H9 (cell line): ENCODE data around the gene INTS6. TPM values are rescaled to one million over a fixed set of nuclear protein-coding genes. Genes with fewer than 3 reads are reported as not detected.
A peak's percentile ranks its signal among the peaks of the same experiment; 100 is the strongest.

ENCODE experiments used
- DNase-seq: peaks from one replicate; pipeline ENCODE4 v3.0.0-alpha.2; 2017
- H2AFZ ChIP-seq: one replicate; pipeline ENCODE4 v1.6.1; 2013; ENCODE audit warnings: mild to moderate bottlenecking, low read length, control low read depth, moderate library complexity
- H2AK5ac ChIP-seq: 2 replicates; pipeline ENCODE4 v1.6.1; 2013; ENCODE audit warnings: low read length, control low read depth, mixed read lengths; ENCODE audit not compliant: insufficient read length
- H2BK120ac ChIP-seq: one replicate; pipeline ENCODE4 v1.6.1; 2013; ENCODE audit warnings: low read depth, mild to moderate bottlenecking, low read length, control low read depth, inconsistent platforms; ENCODE audit not compliant: poor library complexity, severe bottlenecking
- H2BK12ac ChIP-seq: 2 replicates; pipeline ENCODE4 v1.6.1; 2013; ENCODE audit warnings: low read length, control low read depth, mixed read lengths, low read depth; ENCODE audit not compliant: insufficient read length
- H2BK15ac ChIP-seq: 2 replicates; pipeline ENCODE4 v1.6.1; 2013; ENCODE audit warnings: low read depth, low read length, control low read depth
- H2BK20ac ChIP-seq: one replicate; pipeline ENCODE4 v1.6.1; 2013; ENCODE audit warnings: low read depth, mild to moderate bottlenecking, low read length, control low read depth, inconsistent platforms; ENCODE audit not compliant: poor library complexity, severe bottlenecking
- H2BK5ac ChIP-seq: 2 replicates; pipeline ENCODE4 v1.6.1; 2013; ENCODE audit warnings: low read length, control low read depth, mixed read lengths; ENCODE audit not compliant: insufficient read length
- H3K14ac ChIP-seq: 2 replicates; pipeline ENCODE4 v1.6.1; 2013; ENCODE audit warnings: low read length, control low read depth; ENCODE audit not compliant: insufficient read depth
- H3K18ac ChIP-seq: 2 replicates; pipeline ENCODE4 v1.6.1; 2013; ENCODE audit warnings: low read depth, mild to moderate bottlenecking, mixed read lengths, low read length, control low read depth; ENCODE audit not compliant: insufficient read length
- H3K23ac ChIP-seq: 2 replicates; pipeline ENCODE4 v1.6.1; 2013; ENCODE audit warnings: low read length, control low read depth, mixed read lengths, low read depth; ENCODE audit not compliant: insufficient read length
- H3K23me2 ChIP-seq: 2 replicates; pipeline ENCODE4 v1.6.1; 2013; ENCODE audit warnings: low read depth, mild to moderate bottlenecking, mixed read lengths, low read length, control low read depth; ENCODE audit not compliant: insufficient read length, poor library complexity, severe bottlenecking
- H3K27ac ChIP-seq: 2 replicates; pipeline ENCODE4 v1.5.1; 2013; ENCODE audit warnings: low read length, control low read depth, mixed read lengths, low read depth; ENCODE audit not compliant: insufficient read length
- H3K27me3 ChIP-seq: 2 replicates; pipeline ENCODE4 v1.6.1; 2013; ENCODE audit warnings: low read length, control low read depth, inconsistent platforms; ENCODE audit not compliant: insufficient read depth
- H3K4ac ChIP-seq: 2 replicates; pipeline ENCODE4 v1.6.1; 2013; ENCODE audit warnings: low read depth, mild to moderate bottlenecking, control low read depth, inconsistent platforms, low read length, moderate library complexity
- H3K4me1 ChIP-seq: 2 replicates; pipeline ENCODE4 v1.6.1; 2013; ENCODE audit warnings: low read length, control low read depth, inconsistent platforms; ENCODE audit not compliant: insufficient read depth
- H3K4me2 ChIP-seq: 2 replicates; pipeline ENCODE4 v1.6.1; 2013; ENCODE audit warnings: low read length, control low read depth, mixed read lengths; ENCODE audit not compliant: insufficient read length, insufficient read depth
- H3K56ac ChIP-seq: 2 replicates; pipeline ENCODE4 v1.6.1; 2013; ENCODE audit warnings: low read depth, mild to moderate bottlenecking, mixed read lengths, low read length, control low read depth; ENCODE audit not compliant: insufficient read length
- H3K79me1 ChIP-seq: 2 replicates; pipeline ENCODE4 v1.6.1; 2013; ENCODE audit warnings: low read depth, mild to moderate bottlenecking, moderate library complexity, low read length, control low read depth, inconsistent platforms; ENCODE audit not compliant: insufficient read depth, poor library complexity, severe bottlenecking
- H3K79me2 ChIP-seq: 2 replicates; pipeline ENCODE4 v1.6.1; 2013; ENCODE audit warnings: low read length, control low read depth, inconsistent platforms; ENCODE audit not compliant: insufficient read depth
- H3K9ac ChIP-seq: 2 replicates; pipeline ENCODE4 v1.6.1; 2013; ENCODE audit warnings: low read length, control low read depth, mixed read lengths; ENCODE audit not compliant: insufficient read length; ENCODE audit errors: extremely low read depth
- H3K9me3 ChIP-seq: one replicate; pipeline ENCODE4 v1.6.1; 2013; ENCODE audit warnings: low read depth, low read length, inconsistent platforms; ENCODE audit not compliant: control insufficient read depth
- H3T11ph ChIP-seq: one replicate; pipeline ENCODE4 v1.6.1; 2013; ENCODE audit warnings: mild to moderate bottlenecking, low read length, control low read depth, inconsistent platforms
- H4K20me1 ChIP-seq: one replicate; pipeline ENCODE4 v1.6.1; 2013; ENCODE audit not compliant: control insufficient read depth, insufficient read length, insufficient read depth
- H4K5ac ChIP-seq: 2 replicates; pipeline ENCODE4 v1.6.1; 2013; ENCODE audit warnings: low read depth, mild to moderate bottlenecking, mixed read lengths, low read length, control low read depth; ENCODE audit not compliant: insufficient read length
- H4K8ac ChIP-seq: replicated peaks from 2 replicates; pipeline ENCODE4 v1.6.1; 2013; ENCODE audit warnings: low read length, control low read depth, mixed read lengths, low read depth; ENCODE audit not compliant: insufficient read length
- H4K91ac ChIP-seq: 2 replicates; pipeline ENCODE4 v1.6.1; 2013; ENCODE audit warnings: low read depth, mild to moderate bottlenecking, moderate library complexity, mixed read lengths, low read length, control low read depth; ENCODE audit not compliant: insufficient read length
- H3K27ac Mint-ChIP-seq, 3 experiments: 2 replicates in 2 of 3; 3 replicates in 1 of 3; pipeline ENCODE4 v1.8.0; 2020 to 2021; ENCODE audit warnings: mixed read lengths in 3 of 3, mild to moderate bottlenecking in 1 of 3, moderate library complexity in 1 of 3
- H3K27me3 Mint-ChIP-seq: 2 replicates; pipeline ENCODE4 v1.8.0; 2021; ENCODE audit warnings: low read depth, mild to moderate bottlenecking, moderate library complexity, mixed read lengths
- H3K36me3 Mint-ChIP-seq, 3 experiments: 2 replicates in 2 of 3; 3 replicates in 1 of 3; pipeline ENCODE4 v1.8.0; 2020 to 2021; ENCODE audit warnings: low read depth in 3 of 3, mixed read lengths in 3 of 3; ENCODE audit not compliant: insufficient read depth in 1 of 3
- H3K4me1 Mint-ChIP-seq, 2 experiments: 2 replicates each; pipeline ENCODE4 v1.8.0; 2020; ENCODE audit warnings: mixed read lengths in 2 of 2
- H3K4me3 Mint-ChIP-seq, 2 experiments: 2 replicates in 1 of 2; 3 replicates in 1 of 2; pipeline ENCODE4 v1.8.0; 2020 to 2021; ENCODE audit warnings: mild to moderate bottlenecking in 2 of 2, mixed read lengths in 2 of 2, moderate library complexity in 1 of 2
- H3K9me3 Mint-ChIP-seq, 2 experiments: 2 replicates in 1 of 2; 3 replicates in 1 of 2; pipeline ENCODE4 v1.8.0; 2020; ENCODE audit warnings: mild to moderate bottlenecking in 2 of 2, mixed read lengths in 2 of 2, moderate library complexity in 1 of 2
- CTCF ChIP-seq: fragments of 200-600 bp; sonication (generic); conservative IDR thresholded peaks from 3 replicates; pipeline ENCODE4 v1.8.0; 2021; ENCODE audit warnings: antibody characterized with exemption, mild to moderate bottlenecking
- total RNA-seq: library from RNA; stranded (reverse); gene quantifications from 2 replicates; pipeline ENCODE4 v1.2.1, GENCODE V29; 2021

Gene INTS6
- total RNA-seq, 1 experiment from 2014 or later: 61.2 TPM

GRCh38 chr13:51361106-51361505 lies 91.7 kb downstream of the INTS6 start:
- H3K9me3 Mint-ChIP-seq: no peaks in the 10 kb centered on the region
- H4K8ac ChIP-seq: no peak overlapping the region
- H3K4me3 Mint-ChIP-seq: no peak overlapping the region
- H3K27me3 Mint-ChIP-seq: no peaks in the 10 kb centered on the region
- peak overlapping the region in 1 of 3 experiments; percentile 76; a peak in 2 of 7 replicates for H3K27ac Mint-ChIP-seq
- H2AFZ ChIP-seq: no peak overlapping the region
- no peak overlapping the region for H3K18ac ChIP-seq
- peaks cover 11 to 33% of the 10 kb centered on the region in 2 experiments for H3K4me1 Mint-ChIP-seq
- no peak overlapping the region for H2BK120ac ChIP-seq
- no peaks in the 10 kb centered on the region for H3K79me2 ChIP-seq
- no peak overlapping the region for H2AK5ac ChIP-seq
- H3K4me2 ChIP-seq: no peak overlapping the region
- H3K9ac ChIP-seq: no peak overlapping the region
- H3K27me3 ChIP-seq: no peaks in the 10 kb centered on the region
- no peak overlapping the region for H3K4ac ChIP-seq
- no peak overlapping the region for H2BK12ac ChIP-seq
- H2BK15ac ChIP-seq: no peak overlapping the region
- H3T11ph ChIP-seq: no peak overlapping the region
- H3K9me3 ChIP-seq: no peaks in the 10 kb centered on the region
- peaks cover 0 to 33% (median 23%) of the 10 kb centered on the region in 3 experiments; a peak in 5 of 7 replicates for H3K36me3 Mint-ChIP-seq
- no peaks in the 10 kb centered on the region for H4K20me1 ChIP-seq
- H4K5ac ChIP-seq: no peak overlapping the region
- H3K14ac ChIP-seq: no peak overlapping the region
- no peaks in the 10 kb centered on the region for H3K23me2 ChIP-seq
- no peak overlapping the region for H4K91ac ChIP-seq
- H3K4me1 ChIP-seq: no peaks in the 10 kb centered on the region; the same call in 1 of the 2 replicates
- no peak for TF ChIP-seq CTCF
- DNase-seq: no peak
- H2BK5ac ChIP-seq: no peak overlapping the region
- no peak overlapping the region for H3K56ac ChIP-seq
- H3K27ac ChIP-seq: no peak overlapping the region
- no peaks in the 10 kb centered on the region for H3K79me1 ChIP-seq
- H3K23ac ChIP-seq: no peak overlapping the region
- no peak overlapping the region for H2BK20ac ChIP-seq
